RWPE2 (cell line): ENCODE data around the gene COL4A2.

ENCODE experiments used
- ATAC-seq: fragments of 200-7000 bp; cut with Tn5 transposase; 3 replicates; pipeline ENCODE4 v1.9.1; 2021; ENCODE audit warnings: low read depth
- DNase-seq: peaks from one replicate; pipeline ENCODE4 v3.0.0-alpha.2; 2020; ENCODE audit warnings: low spot score
- H3K27ac ChIP-seq: fragments of 450-650 bp; 2 replicates; pipeline ENCODE4 v1.5.1; 2017; ENCODE audit warnings: mild to moderate bottlenecking; ENCODE audit not compliant: poor library complexity, severe bottlenecking
- H3K27me3 ChIP-seq: fragments of 250-450 bp; sonication (Bioruptor Pico); 2 replicates; pipeline ENCODE4 v1.5.1; 2021; ENCODE audit warnings: mild to moderate bottlenecking, moderate library complexity; ENCODE audit not compliant: insufficient read depth, poor library complexity, severe bottlenecking
- H3K36me3 ChIP-seq: fragments of 250-450 bp; sonication (Bioruptor Pico); 2 replicates; pipeline ENCODE4 v1.5.1; 2020; ENCODE audit warnings: low read depth, mild to moderate bottlenecking, moderate library complexity
- H3K4me1 ChIP-seq: fragments of 250-450 bp; sonication (Bioruptor Pico); 2 replicates; pipeline ENCODE4 v1.5.1; 2021; ENCODE audit warnings: mild to moderate bottlenecking, moderate library complexity; ENCODE audit not compliant: insufficient read depth, poor library complexity, severe bottlenecking
- H3K4me3 ChIP-seq: fragments of 250-450 bp; sonication (Bioruptor Pico); 2 replicates; pipeline ENCODE4 v1.5.1; 2021; ENCODE audit warnings: mild to moderate bottlenecking, moderate library complexity; ENCODE audit not compliant: severe bottlenecking
- H3K9me3 ChIP-seq: fragments of 250-450 bp; sonication (Bioruptor Pico); 2 replicates; pipeline ENCODE4 v1.5.1; 2021; ENCODE audit warnings: mild to moderate bottlenecking, moderate library complexity; ENCODE audit not compliant: severe bottlenecking
- CTCF ChIP-seq: fragments of 450-650 bp; IDR thresholded peaks from one replicate; pipeline ENCODE4 v1.5.1; 2017; ENCODE audit warnings: mild to moderate bottlenecking, moderate library complexity; ENCODE audit not compliant: poor library complexity, severe bottlenecking

COL4A2 gene

GRCh38 chr13:110340812-110341444, 33.8 kb downstream of the COL4A2 start:
- H3K27ac ChIP-seq, result peak overlapping the region; percentile 99
- DNase-seq (no peak), ATAC-seq (0 out of 3 replicates have a peak, but pooled peaks have one; percentile 15)

GRCh38 chr13:110341445-110342244, 34.6 kb downstream of the COL4A2 start:
- Histone ChIP-seq H3K27ac (peak overlapping the region; percentile 99), H3K9me3 (no peaks in the 10 kb centered on the region), H3K4me1 (peaks cover 44% of the 10 kb centered on the region), H3K4me3 (no peak overlapping the region), H3K36me3 (no peaks in the 10 kb centered on the region), H3K27me3 (no peaks in the 10 kb centered on the region)
- ATAC-seq (no peak), DNase-seq (no peak)
- TF ChIP-seq CTCF, result no peak

More at GRCh38 chr13:110340812-110341444, 33.8 kb downstream of the COL4A2 start:
- Histone ChIP-seq H3K4me3 (no peak overlapping the region), H3K36me3 (peaks cover 4% of the 10 kb centered on the region), H3K4me1 (peaks cover 36% of the 10 kb centered on the region), H3K27me3 (no peaks in the 10 kb centered on the region), H3K9me3 (no peaks in the 10 kb centered on the region)
- no peak for TF ChIP-seq CTCF

- ATAC-seq, result no peak
- DNase-seq, result no peak
- no peak for TF ChIP-seq CTCF
- Histone ChIP-seq H3K36me3 (no peaks in the 10 kb centered on the region), H3K27me3 (no peaks in the 10 kb centered on the region), H3K4me3 (no peak overlapping the region), H3K4me1 (peaks cover 52% of the 10 kb centered on the region), H3K9me3 (no peaks in the 10 kb centered on the region), H3K27ac (peak overlapping the region; percentile 99)
These were observed 35.4 kb downstream of the COL4A2 start for GRCh38 chr13:110342474-110342873.

- no peak overlapping the region for H3K4me3 ChIP-seq
- H3K27ac ChIP-seq, result peak overlapping the region; percentile 99
- H3K4me1 ChIP-seq, result peaks cover 57% of the 10 kb centered on the region
- no peaks in the 10 kb centered on the region for H3K36me3 ChIP-seq
- H3K9me3 ChIP-seq, result no peaks in the 10 kb centered on the region
- TF ChIP-seq CTCF, result no peak
- H3K27me3 ChIP-seq, result no peaks in the 10 kb centered on the region
- ATAC-seq (peak; percentile 68), DNase-seq (peak; percentile 87)
These were observed 36.3 kb downstream of the COL4A2 start for GRCh38 chr13:110343241-110343865.
